Right lobe of liver (tissue), 6 donors: ENCODE data around the gene GSG1L. TPM values are rescaled to one million over a fixed set of nuclear protein-coding genes. Genes with fewer than 3 reads are reported as not detected.

Experiments
- ATAC-seq, 4 donors: fragments of 200-7000 bp; cut with Tn5 transposase; one replicate each; pipeline ENCODE4 v1.9.1; 2020; ENCODE audit warnings: mild to moderate bottlenecking in 4 of 4, moderate library complexity in 4 of 4
- DNase-seq, 3 donors: peaks; one replicate each; pipeline ENCODE4 v3.0.0-alpha.2; 2020
- H3K27ac ChIP-seq, 3 donors: fragments of 200-600 bp; one replicate each; pipeline ENCODE4 v1.8.0; 2022
- H3K27me3 ChIP-seq, 2 donors: fragments of 200-600 bp; one replicate each; pipeline ENCODE4 v1.8.0; 2022
- H3K36me3 ChIP-seq, 4 donors: fragments of 200-600 bp; sonication (generic) in 1 of 4; one replicate each; pipeline versions ENCODE4 v1.5.1 to v1.8.0; 2017 to 2022; ENCODE audit warnings: control low read depth in 1 of 4
- H3K4me1 ChIP-seq, 4 donors: fragments of 200-600 bp; sonication (generic) in 1 of 4; one replicate each; pipeline versions ENCODE4 v1.5.1 to v1.8.0; 2017 to 2022; ENCODE audit warnings: control low read depth in 1 of 4
- H3K4me3 ChIP-seq, 3 donors: fragments of 200-600 bp; one replicate each; pipeline ENCODE4 v1.8.0; 2022
- H3K9me3 ChIP-seq, 4 donors: fragments of 200-600 bp; sonication (generic) in 1 of 4; one replicate each; pipeline versions ENCODE4 v1.5.1 to v1.8.0; 2017 to 2022; ENCODE audit warnings: control low read depth in 1 of 4
- CTCF ChIP-seq, 4 donors: fragments of 200-600 bp in 3 of 4; fragments of 450-650 bp in 1 of 4; IDR thresholded peaks; one replicate each; pipeline versions ENCODE4 v1.5.1 to v1.8.0; 2016 to 2022; ENCODE audit warnings: antibody characterized with exemption in 4 of 4, mild to moderate bottlenecking in 2 of 4
- POLR2A ChIP-seq: fragments of 450-650 bp; IDR thresholded peaks from one replicate; pipeline ENCODE4 v1.6.1; 2017; ENCODE audit warnings: antibody characterized with exemption, mild to moderate bottlenecking
- WGBS: methylation state at CpG from one replicate; pipeline ENCODE4 v1.1.6; 2018; ENCODE audit warnings: low coverage, low lambda C conversion rate; ENCODE audit not compliant: insufficient coverage; ENCODE audit errors: missing lambda C conversion rate; 5-methylcytosine and 5-hydroxymethylcytosine counted together
- intact Hi-C, 2 donors: fragments of 100-400 bp; cut with DNase I; formaldehyde crosslinking; loops; one replicate each; pipeline versions ENCODE4 v1.11.2 to v1.14.1; 2022
- total RNA-seq, 6 experiments: library from RNA; depleted of rRNA in 2 of 6; stranded (reverse); fragments of >200 nt in 2 of 6; fragmentation: NEBNext Ultra II Directional in 3 of 6; extraction: Animal tissue kit (Norgen Biotek cat#: 25700) in 3 of 6; gene quantifications; one replicate each; pipeline versions ENCODE4 v1.1.0 to v1.2.4, GENCODE V29; 2016 to 2023
- donor health status: DM: no; HTN: yes; CAD: no.
- donor health status: DM: no; HTN: no; CAD: no.
- donor health status: DM: no; HTN: no; CAD: no.
- donor health status: DM: no; HTN: yes; CAD: no.
- donor health status: DM: no; HTN: yes; CAD: no.

The GSG1L gene
- total RNA-seq, 6 experiments from 2014 or later: 0.33 TPM; not detected in 5

- intact Hi-C loops: no loop called here
- no peak for TF ChIP-seq CTCF (IDR thresholded peaks at IDR 0.05)
- no peak for TF ChIP-seq POLR2A
- Histone ChIP-seq H3K27ac (no peak overlapping the region), H3K36me3 (no peaks in the 10 kb centered on the region), H3K9me3 (no peaks in the 10 kb centered on the region), H3K4me3 (no peak overlapping the region), H3K27me3 (no peaks in the 10 kb centered on the region), H3K4me1 (no peaks in the 10 kb centered on the region)
- 50% methylated on average over 2 of the region's 2 CpGs for WGBS
- ATAC-seq (no peak), DNase-seq (no peak)
These were observed 273.8 kb downstream of the GSG1L start for GRCh38 chr16:27789595-27790241.

DNA sequence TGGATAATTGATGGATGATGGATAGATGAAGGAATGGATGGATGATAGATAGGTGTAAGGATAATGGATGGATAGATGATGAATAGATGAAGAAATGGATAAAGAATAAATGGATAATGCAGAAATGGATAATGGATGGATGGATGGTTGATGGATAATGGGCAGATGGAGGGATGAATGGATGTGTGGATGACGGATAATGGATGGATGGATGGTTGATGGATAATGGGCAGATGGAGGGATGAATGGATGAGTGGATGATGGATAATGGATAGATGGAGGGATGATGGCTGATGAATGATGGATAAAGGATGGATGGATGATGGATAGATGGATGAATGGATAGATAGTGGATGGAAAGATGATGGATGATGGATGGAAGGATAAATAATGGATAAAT is 274.4 kb downstream of the GSG1L start:
- no peak overlapping the region for H3K27ac ChIP-seq
- H3K36me3 ChIP-seq: no peaks in the 10 kb centered on the region
- H3K4me3 ChIP-seq: no peak overlapping the region
- intact Hi-C loops: no loop called here
- DNase-seq (no peak), ATAC-seq (no peak)
- H3K4me1 ChIP-seq: no peaks in the 10 kb centered on the region
- 70% methylated on average over 1 of the region's 1 CpG for whole genome bisulfite sequencing
- TF ChIP-seq CTCF (IDR thresholded peaks at IDR 0.05): no peak
- no peaks in the 10 kb centered on the region for H3K27me3 ChIP-seq
- no peaks in the 10 kb centered on the region for H3K9me3 ChIP-seq

DNA sequence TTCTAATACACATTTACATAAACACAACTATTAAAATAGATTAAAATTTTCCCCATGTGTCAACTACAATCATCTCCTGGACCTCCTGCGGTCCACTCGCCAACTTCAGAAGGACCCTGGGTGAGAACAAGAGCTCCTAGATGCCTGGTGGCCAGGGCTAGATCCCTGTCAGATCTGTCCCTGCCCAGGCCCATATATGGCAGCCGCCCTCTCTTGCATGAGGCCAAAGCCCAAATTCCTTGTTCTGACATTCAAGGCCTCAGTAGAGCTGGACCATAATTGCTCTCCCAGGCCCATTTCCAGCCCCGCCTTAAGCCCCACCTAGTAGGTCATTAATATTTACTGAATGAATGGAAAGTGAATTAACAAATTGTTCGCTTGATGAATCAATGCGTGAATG is 275.8 kb downstream of the GSG1L start:
- intact Hi-C loops: no loop called here
- no peaks in the 10 kb centered on the region for H3K27me3 ChIP-seq
- no peaks in the 10 kb centered on the region for H3K36me3 ChIP-seq
- 79% methylated on average over 6 of the region's 6 CpGs for WGBS
- DNase-seq (no peak), ATAC-seq (no peak)
- TF ChIP-seq CTCF (IDR thresholded peaks at IDR 0.05): no peak
- no peak for TF ChIP-seq POLR2A
- H3K4me1 ChIP-seq: no peaks in the 10 kb centered on the region
- no peak overlapping the region for H3K27ac ChIP-seq
- no peak overlapping the region for H3K4me3 ChIP-seq
- no peaks in the 10 kb centered on the region for H3K9me3 ChIP-seq

- WGBS: 53% methylated on average over 8 of the region's 19 CpGs
- Histone ChIP-seq H3K4me1 (no peaks in the 10 kb centered on the region), H3K27ac (no peak overlapping the region), H3K27me3 (no peaks in the 10 kb centered on the region), H3K9me3 (no peaks in the 10 kb centered on the region), H3K36me3 (no peaks in the 10 kb centered on the region), H3K4me3 (no peak overlapping the region)
- DNase-seq (no peak), ATAC-seq (no peak)
- TF ChIP-seq POLR2A: no peak
- TF ChIP-seq CTCF (IDR thresholded peaks at IDR 0.05): no peak
- intact Hi-C loops: no loop called here
These were observed 276.4 kb downstream of the GSG1L start for GRCh38 chr16:27786923-27787625.
